ENCODE results near the gene FLVCR2.

The FLVCR2 gene

DNA sequence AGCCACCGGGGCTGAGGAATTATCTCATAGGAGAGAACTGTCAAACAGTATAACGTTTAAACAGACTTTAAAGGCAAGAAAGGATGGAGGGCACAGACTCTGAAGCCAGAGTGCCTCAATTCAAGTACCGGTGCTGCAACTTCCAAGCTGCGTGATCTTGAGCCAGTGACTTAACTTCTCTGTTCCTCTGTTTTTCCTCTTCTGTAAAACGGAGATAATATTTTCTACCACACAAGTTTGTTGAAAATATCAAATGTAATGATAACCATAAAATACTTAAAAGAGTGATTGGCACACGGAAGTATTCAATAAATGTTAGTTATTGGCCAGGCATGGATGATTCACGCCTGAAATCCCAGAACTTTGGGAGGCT, 38.0 kb upstream of the FLVCR2 start:
- Histone ChIP-seq H3K36me3 (ENCODE audit: low read depth) (no peaks in the 10 kb centered on the region), H3K27ac (ENCODE audit: poor library complexity, severe bottlenecking) (no peak overlapping the region), H3K27me3 (ENCODE audit: insufficient read depth, poor library complexity, severe bottlenecking) (no peaks in the 10 kb centered on the region), H3K9me3 (ENCODE audit: severe bottlenecking) (no peaks in the 10 kb centered on the region), H3K4me1 (ENCODE audit: insufficient read depth, poor library complexity, severe bottlenecking) (peaks cover 21% of the 10 kb centered on the region), H3K4me3 (ENCODE audit: severe bottlenecking) (no peak overlapping the region)
- TF ChIP-seq, protein P1, sequence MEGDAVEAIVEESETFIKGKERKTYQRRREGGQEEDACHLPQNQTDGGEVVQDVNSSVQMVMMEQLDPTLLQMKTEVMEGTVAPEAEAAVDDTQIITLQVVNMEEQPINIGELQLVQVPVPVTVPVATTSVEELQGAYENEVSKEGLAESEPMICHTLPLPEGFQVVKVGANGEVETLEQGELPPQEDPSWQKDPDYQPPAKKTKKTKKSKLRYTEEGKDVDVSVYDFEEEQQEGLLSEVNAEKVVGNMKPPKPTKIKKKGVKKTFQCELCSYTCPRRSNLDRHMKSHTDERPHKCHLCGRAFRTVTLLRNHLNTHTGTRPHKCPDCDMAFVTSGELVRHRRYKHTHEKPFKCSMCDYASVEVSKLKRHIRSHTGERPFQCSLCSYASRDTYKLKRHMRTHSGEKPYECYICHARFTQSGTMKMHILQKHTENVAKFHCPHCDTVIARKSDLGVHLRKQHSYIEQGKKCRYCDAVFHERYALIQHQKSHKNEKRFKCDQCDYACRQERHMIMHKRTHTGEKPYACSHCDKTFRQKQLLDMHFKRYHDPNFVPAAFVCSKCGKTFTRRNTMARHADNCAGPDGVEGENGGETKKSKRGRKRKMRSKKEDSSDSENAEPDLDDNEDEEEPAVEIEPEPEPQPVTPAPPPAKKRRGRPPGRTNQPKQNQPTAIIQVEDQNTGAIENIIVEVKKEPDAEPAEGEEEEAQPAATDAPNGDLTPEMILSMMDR (IDR thresholded peaks at IDR 0.05; ENCODE audit: poor library complexity, severe bottlenecking), result no peak
- ATAC-seq (ENCODE audit: low read depth) (no peak), DNase-seq (ENCODE audit: low spot score) (no peak)

DNA sequence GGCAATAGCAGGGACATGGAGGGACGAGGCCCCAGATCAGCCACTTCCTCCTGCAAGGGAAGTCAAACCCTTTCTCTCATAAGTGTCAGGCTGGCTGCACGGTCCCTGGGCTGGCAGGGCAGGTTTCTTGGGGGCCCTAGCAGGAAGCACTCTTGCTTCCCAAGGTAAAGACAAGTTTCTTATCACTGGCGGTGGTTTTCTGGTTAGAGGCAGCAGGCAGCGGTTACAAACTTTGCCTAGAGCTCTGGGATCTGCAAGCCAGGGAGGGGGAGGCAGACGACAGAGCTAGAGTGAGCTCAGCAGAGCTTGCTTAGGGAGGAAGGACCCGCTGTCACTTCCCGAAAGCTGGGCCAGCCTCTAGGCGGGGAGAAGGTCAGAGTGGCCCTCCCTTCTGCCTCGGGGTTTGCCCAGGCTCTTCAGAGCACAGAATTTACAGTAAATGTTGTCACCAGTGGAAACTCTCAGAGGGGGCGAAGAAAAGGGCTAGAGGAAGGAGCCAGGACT, 35.8 kb upstream of the FLVCR2 start:
- H3K36me3 ChIP-seq (ENCODE audit: low read depth), result no peaks in the 10 kb centered on the region
- H3K27me3 ChIP-seq (ENCODE audit: insufficient read depth, poor library complexity, severe bottlenecking), result no peaks in the 10 kb centered on the region
- no peak overlapping the region for H3K27ac ChIP-seq (ENCODE audit: poor library complexity, severe bottlenecking)
- H3K9me3 ChIP-seq (ENCODE audit: severe bottlenecking), result no peaks in the 10 kb centered on the region
- peaks cover 4% of the 10 kb centered on the region for H3K4me1 ChIP-seq (ENCODE audit: insufficient read depth, poor library complexity, severe bottlenecking)
- DNase-seq (ENCODE audit: low spot score) (no peak), ATAC-seq (ENCODE audit: low read depth) (no peak)
- TF ChIP-seq, protein P1 (IDR thresholded peaks at IDR 0.05; ENCODE audit: poor library complexity, severe bottlenecking), result no peak
- H3K4me3 ChIP-seq (ENCODE audit: severe bottlenecking), result no peak overlapping the region

DNA sequence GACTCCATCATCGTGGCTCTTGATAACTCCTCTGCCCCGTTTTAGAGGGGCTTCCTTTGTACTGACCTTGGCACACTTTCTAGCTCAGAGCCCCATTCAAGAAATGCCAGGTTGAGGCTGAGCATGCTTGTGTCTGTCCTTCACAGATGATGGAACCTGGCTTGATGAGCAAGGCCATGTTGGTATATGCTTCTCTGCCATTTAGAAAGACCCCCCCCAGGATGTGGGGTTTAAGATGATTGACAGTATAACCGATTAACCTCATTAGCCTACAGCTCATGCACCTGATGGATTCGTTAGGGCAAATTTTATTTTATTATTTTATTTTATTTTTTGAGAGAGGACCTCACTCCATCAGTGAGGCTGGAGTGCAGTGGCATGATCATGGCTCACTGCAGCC, 35.2 kb upstream of the FLVCR2 start:
- Histone ChIP-seq H3K9me3 (ENCODE audit: severe bottlenecking) (no peaks in the 10 kb centered on the region), H3K27me3 (ENCODE audit: insufficient read depth, poor library complexity, severe bottlenecking) (no peaks in the 10 kb centered on the region), H3K4me1 (ENCODE audit: insufficient read depth, poor library complexity, severe bottlenecking) (peaks cover 4% of the 10 kb centered on the region), H3K36me3 (ENCODE audit: low read depth) (no peaks in the 10 kb centered on the region), H3K4me3 (ENCODE audit: severe bottlenecking) (no peak overlapping the region), H3K27ac (ENCODE audit: poor library complexity, severe bottlenecking) (no peak overlapping the region)
- no peak for ATAC-seq (ENCODE audit: low read depth)
- TF ChIP-seq, protein P1 (IDR thresholded peaks at IDR 0.05; ENCODE audit: poor library complexity, severe bottlenecking), result no peak
- DNase-seq (ENCODE audit: low spot score), result no peak

DNA sequence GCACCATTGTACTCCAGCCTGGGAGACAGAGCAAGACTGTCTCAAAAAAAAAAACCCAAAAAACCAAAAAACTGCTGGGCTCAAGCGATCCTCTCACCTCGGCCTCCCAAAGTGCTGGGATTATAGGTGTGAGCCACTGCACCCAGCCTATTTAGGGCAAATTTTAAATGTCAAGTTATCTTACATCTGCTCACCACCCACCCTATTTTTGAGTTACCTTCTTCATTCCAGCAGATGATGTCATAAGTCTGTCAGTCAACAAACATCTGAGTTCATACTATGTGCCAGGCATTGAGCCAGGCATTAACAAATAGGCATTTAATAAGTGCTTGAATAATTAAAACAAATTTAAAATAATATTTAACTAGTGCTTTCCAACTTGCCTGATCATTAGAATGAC, 34.6 kb upstream of the FLVCR2 start:
- DNase-seq (ENCODE audit: low spot score) (no peak), ATAC-seq (ENCODE audit: low read depth) (no peak)
- Histone ChIP-seq H3K9me3 (ENCODE audit: severe bottlenecking) (no peaks in the 10 kb centered on the region), H3K27ac (ENCODE audit: poor library complexity, severe bottlenecking) (no peak overlapping the region), H3K36me3 (ENCODE audit: low read depth) (no peaks in the 10 kb centered on the region), H3K27me3 (ENCODE audit: insufficient read depth, poor library complexity, severe bottlenecking) (no peaks in the 10 kb centered on the region), H3K4me1 (ENCODE audit: insufficient read depth, poor library complexity, severe bottlenecking) (peaks cover 4% of the 10 kb centered on the region), H3K4me3 (ENCODE audit: severe bottlenecking) (no peak overlapping the region)
- TF ChIP-seq, protein P1 (IDR thresholded peaks at IDR 0.05; ENCODE audit: poor library complexity, severe bottlenecking), result no peak

DNA sequence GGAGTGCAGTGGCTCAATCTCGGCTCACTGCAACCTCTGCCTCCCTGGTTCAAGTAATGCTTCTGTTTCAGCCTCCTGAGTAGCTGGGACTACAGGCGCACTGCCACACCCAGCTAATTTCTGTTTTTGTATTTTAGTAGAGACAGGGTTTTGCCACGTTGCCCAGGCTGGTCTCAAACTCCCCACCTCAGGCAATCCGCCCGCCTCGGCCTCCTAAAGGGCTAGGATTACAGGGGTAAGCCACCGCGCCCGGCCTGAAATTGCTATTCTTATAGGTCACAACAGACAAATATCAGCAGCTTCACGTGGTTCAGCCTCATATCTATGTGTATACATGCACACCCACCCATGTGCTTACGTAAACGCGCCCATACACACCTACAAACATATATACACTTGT, 32.5 kb upstream of the FLVCR2 start:
- Histone ChIP-seq H3K4me3 (ENCODE audit: severe bottlenecking) (no peak overlapping the region), H3K9me3 (ENCODE audit: severe bottlenecking) (no peaks in the 10 kb centered on the region), H3K4me1 (ENCODE audit: insufficient read depth, poor library complexity, severe bottlenecking) (peaks cover 4% of the 10 kb centered on the region), H3K27ac (ENCODE audit: poor library complexity, severe bottlenecking) (no peak overlapping the region), H3K27me3 (ENCODE audit: insufficient read depth, poor library complexity, severe bottlenecking) (no peaks in the 10 kb centered on the region), H3K36me3 (ENCODE audit: low read depth) (no peaks in the 10 kb centered on the region)
- ATAC-seq (ENCODE audit: low read depth) (no peak), DNase-seq (ENCODE audit: low spot score) (no peak)
- TF ChIP-seq, protein P1 (IDR thresholded peaks at IDR 0.05; ENCODE audit: poor library complexity, severe bottlenecking), result no peak

Data from RWPE2 (cell line).